Immature natural killer cell (primary cell): ENCODE results near the gene MEX3B. TPM values are rescaled to one million over a fixed set of nuclear protein-coding genes. Genes with fewer than 3 reads are reported as not detected.
A peak's percentile ranks its signal among the peaks of the same experiment; 100 is the strongest.
"Not testable (repeated sequence)": the region's sequence is repeated elsewhere in the genome, so short reads cannot be mapped to it uniquely, and the experiment has no call there.

Experiments
- DNase-seq, 3 donors: peaks; one replicate each; pipeline ENCODE4 v3.0.0; 2022; ENCODE audit warnings: mixed read lengths in 1 of 3
- H3K27ac Mint-ChIP-seq, 6 donors: one replicate each; pipeline ENCODE4 v1.8.0; 2020; ENCODE audit warnings: mixed read lengths in 6 of 6, mild to moderate bottlenecking in 5 of 6, inconsistent platforms in 4 of 6, moderate library complexity in 3 of 6
- H3K27me3 Mint-ChIP-seq, 3 donors: one replicate each; pipeline ENCODE4 v1.8.0; 2020 to 2021; ENCODE audit warnings: low read depth in 3 of 3, mild to moderate bottlenecking in 3 of 3, mixed read lengths in 3 of 3, moderate library complexity in 3 of 3, inconsistent platforms in 1 of 3
- H3K36me3 Mint-ChIP-seq, 3 donors: one replicate each; pipeline ENCODE4 v1.8.0; 2020; ENCODE audit warnings: mixed read lengths in 3 of 3, inconsistent platforms in 2 of 3, mild to moderate bottlenecking in 2 of 3
- H3K4me1 Mint-ChIP-seq, 2 donors: one replicate each; pipeline ENCODE4 v1.8.0; 2020; ENCODE audit warnings: inconsistent platforms in 2 of 2, mild to moderate bottlenecking in 2 of 2, mixed read lengths in 2 of 2, moderate library complexity in 1 of 2
- H3K4me3 Mint-ChIP-seq, 5 donors: one replicate each; pipeline ENCODE4 v1.8.0; 2020; ENCODE audit warnings: mild to moderate bottlenecking in 5 of 5, mixed read lengths in 5 of 5, inconsistent platforms in 3 of 5, moderate library complexity in 3 of 5
- H3K9me3 Mint-ChIP-seq, 6 donors: one replicate each; pipeline ENCODE4 v1.8.0; 2020; ENCODE audit warnings: mild to moderate bottlenecking in 6 of 6, mixed read lengths in 6 of 6, inconsistent platforms in 4 of 6, moderate library complexity in 3 of 6
- polyA plus RNA-seq, 3 donors: library from polyadenylated mRNA; unstranded; fragments of 300-500 nt; fragmentation: Illumina TruSeq; gene quantifications; one replicate each; pipeline ENCODE4 v1.2.3, GENCODE V29; 2021

Gene MEX3B
- polyA plus RNA-seq, 3 donors from 2014 or later: 0.06 TPM; not detected in 2

- Mint-ChIP-seq H3K4me3 (no peak overlapping the region), H3K27me3 (peaks cover 4 to 10% (median 6%) of the 10 kb centered on the region in 3 donors), H3K27ac (no peak overlapping the region), H3K9me3 (no peaks in the 10 kb centered on the region), H3K4me1 (no peaks in the 10 kb centered on the region), H3K36me3 (no peaks in the 10 kb centered on the region)
- no peak for DNase-seq
Measured at GRCh38 chr15:82014989-82015388, 30.8 kb downstream of the MEX3B start.

- peaks cover 4 to 7% (median 4%) of the 10 kb centered on the region in 3 donors for H3K27me3 Mint-ChIP-seq
- no peaks in the 10 kb centered on the region for H3K4me1 Mint-ChIP-seq
- H3K27ac Mint-ChIP-seq: no peak overlapping the region
- H3K9me3 Mint-ChIP-seq: no peaks in the 10 kb centered on the region
- H3K36me3 Mint-ChIP-seq: no peaks in the 10 kb centered on the region
- no peak overlapping the region for H3K4me3 Mint-ChIP-seq
- DNase-seq: no peak
Measured at GRCh38 chr15:82012908-82013307, 32.9 kb downstream of the MEX3B start.

GRCh38 chr15:82005239-82005638 lies 40.6 kb downstream of the MEX3B start:
- Mint-ChIP-seq H3K27ac (no peak overlapping the region), H3K4me3 (no peak overlapping the region), H3K9me3 (peaks cover 0 to 6% (median 0%) of the 10 kb centered on the region in 6 donors), H3K4me1 (no peaks in the 10 kb centered on the region), H3K36me3 (no peaks in the 10 kb centered on the region), H3K27me3 (peaks cover 0 to 4% (median 2%) of the 10 kb centered on the region in 3 donors)
- no peak for DNase-seq

GRCh38 chr15:82003916-82004315 lies 41.9 kb downstream of the MEX3B start:
- H3K36me3 Mint-ChIP-seq: no peaks in the 10 kb centered on the region
- H3K9me3 Mint-ChIP-seq: peaks cover 0 to 6% (median 0%) of the 10 kb centered on the region in 6 donors
- H3K4me3 Mint-ChIP-seq: no peak overlapping the region
- no peak for DNase-seq
- no peaks in the 10 kb centered on the region for H3K4me1 Mint-ChIP-seq
- H3K27ac Mint-ChIP-seq: no peak overlapping the region
- H3K27me3 Mint-ChIP-seq: peaks cover 0 to 4% (median 2%) of the 10 kb centered on the region in 3 donors

GRCh38 chr15:81995081-81995480 lies 50.7 kb downstream of the MEX3B start:
- H3K4me1 Mint-ChIP-seq, H3K27me3 Mint-ChIP-seq, H3K36me3 Mint-ChIP-seq, H3K27ac Mint-ChIP-seq: not testable (repeated sequence)
- H3K4me3 Mint-ChIP-seq: peak overlapping the region in 1 of 5 donors; percentile 19
- H3K9me3 Mint-ChIP-seq: peaks cover 2 to 27% (median 16%) of the 10 kb centered on the region in 6 donors
- DNase-seq: peak in 1 of 3 donors; percentile 1

GRCh38 chr15:81992523-81992922 lies 53.3 kb downstream of the MEX3B start:
- Mint-ChIP-seq H3K36me3 (no peaks in the 10 kb centered on the region), H3K27ac (no peak overlapping the region), H3K4me1 (no peaks in the 10 kb centered on the region), H3K9me3 (peaks cover 2 to 27% (median 16%) of the 10 kb centered on the region in 6 donors), H3K27me3 (peaks cover 0 to 10% (median 5%) of the 10 kb centered on the region in 3 donors), H3K4me3 (no peak overlapping the region)
- no peak for DNase-seq

Other genes starting within 250 kb of the MEX3B start
- gene EFL1, start 216.7 kb upstream of the MEX3B start, polyA plus RNA-seq: 10 to 100 TPM in 2 of 3 donors, 1 to 10 TPM in 1; 9.4 to 22.5 (median 15.3) TPM
- 1 to 10 TPM in 1 of 3 donors, under 1 TPM in 1, not detected in 1; 0.11 to 2.3 TPM for gene SAXO2, start 216.8 kb upstream of the MEX3B start, polyA plus RNA-seq